HepG2 (cell line): ENCODE data around the gene GLIS2.

Experiments used
- AHDC1 ChIP-seq: sonication (generic); formaldehyde crosslinking; IDR thresholded peaks from 2 replicates; pipeline ENCODE4 v1.5.1; 2020; ENCODE audit warnings: mild to moderate bottlenecking, missing genetic modification reagents, borderline replicate concordance
- CAMTA2 ChIP-seq: sonication (generic); formaldehyde crosslinking; IDR thresholded peaks from 2 replicates; pipeline ENCODE4 v1.4.0; 2020; ENCODE audit warnings: mild to moderate bottlenecking, missing genetic modification reagents, borderline replicate concordance
- CEBPB ChIP-seq: IDR thresholded peaks from 2 replicates; pipeline ENCODE4 v1.6.1; 2011; ENCODE audit warnings: low read depth, low read length, improper control_type of control experiment, borderline replicate concordance
- CTCF ChIP-seq: sonication (generic); formaldehyde crosslinking; IDR thresholded peaks from 2 replicates; pipeline ENCODE4 v1.5.0; 2020; ENCODE audit warnings: mild to moderate bottlenecking, missing genetic modification reagents, moderate library complexity
- EHMT2 ChIP-seq: fragments of 200-600 bp; sonication (generic); IDR thresholded peaks from 2 replicates; pipeline ENCODE4 v1.7.0; 2017; ENCODE audit warnings: antibody characterized with exemption, low read depth, low read length, borderline replicate concordance
- HMG20A ChIP-seq: IDR thresholded peaks from 2 replicates; pipeline ENCODE4 v1.6.1; 2016; ENCODE audit warnings: borderline replicate concordance
- MAX ChIP-seq: IDR thresholded peaks from 2 replicates; pipeline ENCODE4 v1.6.1; 2012; ENCODE audit warnings: inconsistent platforms
- MEF2D ChIP-seq: sonication (generic); formaldehyde crosslinking; IDR thresholded peaks from 2 replicates; pipeline ENCODE4 v1.5.1; 2020; ENCODE audit warnings: mild to moderate bottlenecking, missing genetic modification reagents
- MXD4 ChIP-seq: IDR thresholded peaks from 2 replicates; pipeline ENCODE4 v1.6.1; 2016; ENCODE audit warnings: mild to moderate bottlenecking, missing biosample characterization, missing genetic modification reagents
- PATZ1 ChIP-seq: sonication (generic); formaldehyde crosslinking; IDR thresholded peaks from 2 replicates; pipeline ENCODE4 v1.4.0; 2020; ENCODE audit warnings: missing genetic modification reagents
- POLR2A ChIP-seq, 2 experiments: IDR thresholded peaks; 2 replicates each; pipeline ENCODE4 v1.6.1; 2011; ENCODE audit warnings: low read depth in 2 of 2, low read length in 2 of 2, mild to moderate bottlenecking in 1 of 2, moderate library complexity in 1 of 2; ENCODE audit not compliant: insufficient read depth in 1 of 2
- ZNF143 ChIP-seq: sonication (generic); formaldehyde crosslinking; IDR thresholded peaks from 2 replicates; pipeline ENCODE4 v1.4.0; 2020; ENCODE audit warnings: missing genetic modification reagents
- ZNF274 ChIP-seq: sonication (generic); formaldehyde crosslinking; IDR thresholded peaks from 2 replicates; pipeline ENCODE4 v1.5.1; 2020; ENCODE audit warnings: mild to moderate bottlenecking, missing genetic modification reagents

GRCh38 chr16:4314532-4315185, 1.2 kb upstream of the GLIS2 start:
- TF ChIP-seq HMG20A (CRISPR knock-in tag) (no peak), CTCF (CRISPR knock-in tag) (no peak), EHMT2 (no peak), MXD4 (CRISPR knock-in tag) (no peak), POLR2A (IDR thresholded peaks at IDR 0.05; ENCODE audit: insufficient read depth in 1 of 2, low read depth in 2 of 2, low read length in 2 of 2) (no peak), MEF2D (no peak; the same call in 1 of the 2 replicates), ZNF143 (CRISPR knock-in tag) (no peak), CAMTA2 (CRISPR knock-in tag) (no peak), CEBPB (no peak), MAX (peak; percentile 80), AHDC1 (CRISPR knock-in tag) (no peak), PATZ1 (CRISPR knock-in tag) (no peak), ZNF274 (CRISPR knock-in tag) (no peak)
